ENCODE measurements around the gene FNBP1. TPM values are rescaled to one million over a fixed set of nuclear protein-coding genes. Genes with fewer than 3 reads are reported as not detected.

FNBP1 gene
- 100 to 1,000 TPM; 160 to 207 (median 174) TPM for total RNA-seq
- polyA plus RNA-seq, result 100 to 1,000 TPM; 138 to 160 TPM
- 331 reads per million, percentile 96 among the genes with 10 or more reads in this experiment for total RNA-seq

DNA sequence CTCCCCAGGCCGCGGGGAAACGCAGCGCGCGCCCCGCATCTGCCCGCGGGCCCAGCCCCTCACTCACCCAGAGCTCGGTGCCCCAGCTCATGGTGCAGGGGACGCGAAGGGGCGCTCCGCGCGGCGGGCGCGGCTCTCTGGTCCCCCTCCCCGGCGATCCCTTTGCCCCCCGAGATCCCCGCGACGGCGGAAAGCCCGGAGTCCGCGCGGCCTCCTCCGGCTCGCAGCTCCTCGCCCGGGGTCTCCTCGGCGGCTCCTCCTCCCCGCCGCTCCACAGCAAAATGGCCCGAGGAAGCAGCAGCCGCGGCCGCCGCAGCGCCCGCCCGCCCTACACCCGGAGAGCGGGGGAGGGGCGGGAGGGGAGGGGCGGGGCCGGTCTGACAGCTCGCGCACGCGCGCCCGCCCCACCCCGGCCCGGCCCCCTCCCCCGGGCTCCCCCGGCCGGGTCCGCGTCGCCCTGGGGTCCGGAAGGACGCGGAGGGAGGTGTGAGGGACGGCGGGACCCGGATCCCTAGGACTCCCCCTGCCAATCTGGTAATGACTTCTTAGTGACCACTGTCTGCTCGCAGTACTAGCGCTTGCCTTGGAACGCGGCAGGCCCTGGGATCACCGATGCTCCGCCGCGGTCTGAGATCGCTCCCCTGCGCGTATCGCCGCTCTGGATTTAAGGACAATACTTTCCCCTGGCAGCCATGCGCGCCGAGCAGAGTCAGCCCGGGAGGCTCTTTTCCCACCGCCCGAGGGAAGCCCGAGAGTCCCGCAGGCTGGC, at the start of gene FNBP1:
Gene FNBP1, minus strand, starts transcription at position 305 of the 769 bp plus-strand sequence. Its CDS starts 214 bp downstream, at position 91.
- peak; percentile 75 to 89 (median 84) for DNase-seq
- peaks cover 32 to 67% (median 53%) of the 10 kb centered on the region in 7 donors for H3K4me1 Mint-ChIP-seq
- H3K27ac Mint-ChIP-seq, result peak within 1 kb of the TSS; percentile 96 to 99 (median 98)
- POLR2A ChIA-PET, result interaction anchor here (0.6 to 5.7 kb wide), 9 partner anchors 10 to 155 kb away, joined by 3 to 75 read pairs (median 9); partner anchors contain the start of gene GPR107
- Histone ChIP-seq H3K9me3 (ENCODE audit: control insufficient read depth in 2 of 3, low read length in 3 of 3) (no peaks in the 10 kb centered on the region), H3K27me3 (ENCODE audit: control insufficient read depth in 2 of 2, insufficient read depth in 2 of 2, low read length in 2 of 2) (no peaks in the 10 kb centered on the region), H3K27ac (ENCODE audit: low read depth, low read length) (peak within 1 kb of the TSS; percentile 96), H3K4me1 (ENCODE audit: control insufficient read depth in 2 of 2, insufficient read depth in 2 of 2, low read length in 2 of 2) (peaks cover 31 to 36% of the 10 kb centered on the region in 2 donors), H3K36me3 (ENCODE audit: control insufficient read depth in 2 of 3, insufficient read depth in 3 of 3, low read length in 3 of 3) (peaks cover 0 to 12% (median 0%) of the 10 kb centered on the region in 3 experiments), H3K4me3 (ENCODE audit: low read length) (peak within 1 kb of the TSS; percentile 89)
- H3K36me3 Mint-ChIP-seq, result peaks cover 0 to 23% (median 6%) of the 10 kb centered on the region in 5 donors
- H3K4me3 Mint-ChIP-seq, result peak within 1 kb of the TSS; percentile 94 to 100 (median 99)
- peaks cover 0 to 9% (median 0%) of the 10 kb centered on the region in 11 donors for H3K9me3 Mint-ChIP-seq
- CTCF ChIA-PET, result no interaction called here
- intact Hi-C loops (cut with micrococcal nuclease), result loop anchor here (1.0 to 10.0 kb wide), 8 partner anchors 10 to 1354 kb away; partner anchors contain the start of genes C9orf78 (in 1 of the 2), CRAT (in 1 of the 2), GPR107 (in 1 of the 2) and PTPA (in 1 of the 2)
- peaks cover 0 to 5% (median 0%) of the 10 kb centered on the region in 5 donors for H3K27me3 Mint-ChIP-seq
- ATAC-seq, result peak; percentile 87

DNA sequence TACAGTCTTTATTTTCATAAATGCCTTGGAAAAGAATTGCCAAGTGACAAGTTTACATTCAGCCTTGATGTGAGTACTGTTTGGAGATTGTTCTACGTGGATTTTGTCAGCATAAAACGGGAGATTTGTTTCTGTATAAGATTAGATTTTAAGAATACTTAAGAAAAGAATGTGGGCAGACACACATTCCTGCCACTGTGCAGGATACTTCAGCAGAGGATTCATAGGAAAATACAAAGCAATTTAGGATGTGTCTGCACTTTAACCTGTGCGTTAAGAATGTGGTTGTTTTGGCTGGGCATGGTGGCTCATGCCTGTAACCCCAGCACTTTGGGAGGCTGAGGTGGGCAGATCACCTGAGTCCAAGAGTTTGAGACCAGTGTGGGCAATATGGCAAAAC, 47.9 kb upstream of the FNBP1 start:
- no peak for ATAC-seq

GRCh38 chr9:130089141-130089540, 46.2 kb upstream of the FNBP1 start:
- H3K4me1 Mint-ChIP-seq, result peaks cover 0 to 6% (median 0%) of the 10 kb centered on the region in 7 donors
- DNase-seq (no peak), ATAC-seq (no peak)
- no peak overlapping the region for H3K27ac Mint-ChIP-seq
- Histone ChIP-seq H3K9me3 (ENCODE audit: control insufficient read depth in 2 of 3, low read length in 3 of 3) (no peaks in the 10 kb centered on the region), H3K27me3 (ENCODE audit: control insufficient read depth in 2 of 2, insufficient read depth in 2 of 2, low read length in 2 of 2) (no peaks in the 10 kb centered on the region), H3K4me3 (ENCODE audit: low read length) (no peak overlapping the region), H3K36me3 (ENCODE audit: control insufficient read depth in 2 of 3, insufficient read depth in 3 of 3, low read length in 3 of 3) (peaks cover 0 to 60% (median 4%) of the 10 kb centered on the region in 3 experiments), H3K4me1 (ENCODE audit: control insufficient read depth in 2 of 2, insufficient read depth in 2 of 2, low read length in 2 of 2) (no peaks in the 10 kb centered on the region), H3K27ac (ENCODE audit: low read depth, low read length) (no peak overlapping the region)
- H3K27me3 Mint-ChIP-seq, result no peaks in the 10 kb centered on the region
- peaks cover 0 to 2% (median 0%) of the 10 kb centered on the region in 11 donors for H3K9me3 Mint-ChIP-seq
- intact Hi-C loops (cut with micrococcal nuclease), result no loop called here
- POLR2A ChIA-PET, result no interaction called here
- peaks cover 12 to 41% (median 24%) of the 10 kb centered on the region in 5 donors for H3K36me3 Mint-ChIP-seq
- H3K4me3 Mint-ChIP-seq, result no peak overlapping the region
- CTCF ChIA-PET, result interaction anchor here (0.6 to 0.7 kb wide), 2 partner anchors 90 to 780 kb away, joined by 3 to 5 read pairs; no protein-coding TSS in a partner anchor

More for the DNA sequence above, 47.9 kb upstream of the FNBP1 start:
- Histone ChIP-seq H3K27ac (ENCODE audit: low read depth, low read length) (no peak overlapping the region), H3K36me3 (ENCODE audit: control insufficient read depth in 2 of 3, insufficient read depth in 3 of 3, low read length in 3 of 3) (peaks cover 0 to 58% (median 4%) of the 10 kb centered on the region in 3 experiments), H3K9me3 (ENCODE audit: control insufficient read depth in 2 of 3, low read length in 3 of 3) (no peaks in the 10 kb centered on the region), H3K27me3 (ENCODE audit: control insufficient read depth in 2 of 2, insufficient read depth in 2 of 2, low read length in 2 of 2) (no peaks in the 10 kb centered on the region), H3K4me1 (ENCODE audit: control insufficient read depth in 2 of 2, insufficient read depth in 2 of 2, low read length in 2 of 2) (no peaks in the 10 kb centered on the region), H3K4me3 (ENCODE audit: low read length) (no peak overlapping the region)
- Mint-ChIP-seq H3K36me3 (peaks cover 8 to 46% (median 24%) of the 10 kb centered on the region in 5 donors), H3K4me1 (peaks cover 0 to 6% (median 4%) of the 10 kb centered on the region in 7 donors), H3K27ac (peak overlapping the region in 4 of 9 donors; percentile 12 to 34 (median 18)), H3K4me3 (no peak overlapping the region), H3K9me3 (peaks cover 0 to 2% (median 0%) of the 10 kb centered on the region in 11 donors), H3K27me3 (no peaks in the 10 kb centered on the region)
- CTCF ChIA-PET, result no interaction called here
- intact Hi-C loops (cut with micrococcal nuclease), result no loop called here
- POLR2A ChIA-PET, result no interaction called here
- no peak for DNase-seq

DNA sequence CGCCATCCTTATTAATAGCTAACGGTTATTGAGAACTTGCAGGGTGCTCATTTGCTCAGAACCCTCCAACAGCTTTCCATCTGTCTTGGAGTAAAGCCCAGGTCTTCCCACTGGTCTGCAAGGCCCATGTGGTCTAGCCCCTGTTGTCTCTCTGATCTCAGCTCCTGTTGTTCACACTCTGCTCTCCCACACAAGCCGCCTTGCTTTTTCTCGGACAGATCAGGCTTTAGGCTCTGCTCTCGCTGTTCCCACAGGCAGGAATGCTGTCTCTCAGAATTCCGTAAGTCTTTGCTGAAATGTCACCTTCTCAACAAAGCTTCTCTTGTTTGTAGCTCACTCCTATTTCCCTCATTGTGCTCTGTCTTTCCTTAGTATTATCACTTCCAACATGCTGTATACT, 45.1 kb upstream of the FNBP1 start:
- CTCF ChIA-PET, result interaction anchor here (0.5 to 0.6 kb wide), 2 partner anchors 19 to 21 kb away, joined by 3 read pairs; no protein-coding TSS in a partner anchor
- POLR2A ChIA-PET, result interaction anchor here (1.3 kb wide), 1 partner anchor 201 kb away, joined by 5 read pairs; no protein-coding TSS in a partner anchor
- ATAC-seq (no peak), DNase-seq (no peak)
- Mint-ChIP-seq H3K9me3 (peaks cover 0 to 2% (median 0%) of the 10 kb centered on the region in 11 donors), H3K27me3 (no peaks in the 10 kb centered on the region), H3K27ac (peak overlapping the region in 6 of 9 donors; percentile 18 to 76 (median 49)), H3K4me1 (peaks cover 0 to 6% (median 0%) of the 10 kb centered on the region in 7 donors), H3K36me3 (peaks cover 12 to 40% (median 21%) of the 10 kb centered on the region in 5 donors), H3K4me3 (no peak overlapping the region)
- intact Hi-C loops (cut with micrococcal nuclease), result no loop called here
- Histone ChIP-seq H3K9me3 (ENCODE audit: control insufficient read depth in 2 of 3, low read length in 3 of 3) (no peaks in the 10 kb centered on the region), H3K4me3 (ENCODE audit: low read length) (no peak overlapping the region), H3K4me1 (ENCODE audit: control insufficient read depth in 2 of 2, insufficient read depth in 2 of 2, low read length in 2 of 2) (no peaks in the 10 kb centered on the region), H3K27me3 (ENCODE audit: control insufficient read depth in 2 of 2, insufficient read depth in 2 of 2, low read length in 2 of 2) (no peaks in the 10 kb centered on the region), H3K36me3 (ENCODE audit: control insufficient read depth in 2 of 3, insufficient read depth in 3 of 3, low read length in 3 of 3) (peaks cover 5 to 59% (median 5%) of the 10 kb centered on the region in 3 experiments), H3K27ac (ENCODE audit: low read depth, low read length) (no peak overlapping the region)

GRCh38 chr9:130084337-130084736, 41.3 kb upstream of the FNBP1 start:
- Mint-ChIP-seq H3K27ac (no peak overlapping the region), H3K4me3 (no peak overlapping the region), H3K9me3 (peaks cover 0 to 2% (median 0%) of the 10 kb centered on the region in 11 donors), H3K27me3 (no peaks in the 10 kb centered on the region), H3K4me1 (peaks cover 0 to 4% (median 0%) of the 10 kb centered on the region in 7 donors), H3K36me3 (peaks cover 12 to 38% (median 16%) of the 10 kb centered on the region in 5 donors)
- CTCF ChIA-PET, result interaction anchor here (0.9 kb wide), 1 partner anchor 39 kb away, joined by 3 read pairs; no protein-coding TSS in a partner anchor
- Histone ChIP-seq H3K27ac (ENCODE audit: low read depth, low read length) (no peak overlapping the region), H3K4me1 (ENCODE audit: control insufficient read depth in 2 of 2, insufficient read depth in 2 of 2, low read length in 2 of 2) (no peaks in the 10 kb centered on the region), H3K9me3 (ENCODE audit: control insufficient read depth in 2 of 3, low read length in 3 of 3) (no peaks in the 10 kb centered on the region), H3K4me3 (ENCODE audit: low read length) (no peak overlapping the region), H3K27me3 (ENCODE audit: control insufficient read depth in 2 of 2, insufficient read depth in 2 of 2, low read length in 2 of 2) (no peaks in the 10 kb centered on the region), H3K36me3 (ENCODE audit: control insufficient read depth in 2 of 3, insufficient read depth in 3 of 3, low read length in 3 of 3) (peaks cover 5 to 57% (median 9%) of the 10 kb centered on the region in 3 experiments)
- POLR2A ChIA-PET, result no interaction called here
- intact Hi-C loops (cut with micrococcal nuclease), result no loop called here
- ATAC-seq (no peak), DNase-seq (no peak)

DNA sequence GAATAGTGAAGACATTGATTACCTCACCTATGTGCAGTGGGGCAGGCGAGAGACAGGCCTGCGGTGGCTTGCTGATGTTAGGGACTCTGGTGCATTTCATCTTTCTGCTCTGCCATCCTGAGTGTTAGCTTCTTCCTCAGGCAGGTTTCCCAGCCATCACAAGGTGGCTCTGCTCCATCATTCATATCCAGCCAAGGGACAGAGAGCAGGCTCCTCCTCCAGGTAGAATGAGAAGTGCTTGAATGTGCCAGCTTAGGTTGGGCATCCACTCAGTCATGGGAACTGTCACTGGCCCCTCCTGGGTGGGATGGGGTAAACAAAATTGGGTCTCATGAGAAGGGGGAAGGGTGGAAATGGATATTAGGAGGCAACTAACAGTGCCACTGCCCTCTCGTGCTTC, 35.6 kb upstream of the FNBP1 start:
- H3K9me3 ChIP-seq (ENCODE audit: control insufficient read depth in 2 of 3, low read length in 3 of 3), result no peaks in the 10 kb centered on the region
- ChIA-PET CTCF (no interaction called here), POLR2A (no interaction called here)
- H3K27me3 Mint-ChIP-seq, result no peaks in the 10 kb centered on the region
- no peak overlapping the region for H3K4me3 Mint-ChIP-seq
- DNase-seq, result no peak
- no peaks in the 10 kb centered on the region for H3K9me3 Mint-ChIP-seq
- no peaks in the 10 kb centered on the region for H3K4me1 ChIP-seq (ENCODE audit: control insufficient read depth in 2 of 2, insufficient read depth in 2 of 2, low read length in 2 of 2)
- H3K27me3 ChIP-seq (ENCODE audit: control insufficient read depth in 2 of 2, insufficient read depth in 2 of 2, low read length in 2 of 2), result no peaks in the 10 kb centered on the region
- H3K36me3 ChIP-seq (ENCODE audit: control insufficient read depth in 2 of 3, insufficient read depth in 3 of 3, low read length in 3 of 3), result peaks cover 4 to 64% (median 12%) of the 10 kb centered on the region in 3 experiments
- H3K4me3 ChIP-seq (ENCODE audit: low read length), result no peak overlapping the region
- intact Hi-C loops (cut with micrococcal nuclease), result no loop called here
- no peak for ATAC-seq
- H3K4me1 Mint-ChIP-seq, result peaks cover 0 to 15% (median 12%) of the 10 kb centered on the region in 7 donors
- H3K36me3 Mint-ChIP-seq, result peaks cover 0 to 40% (median 24%) of the 10 kb centered on the region in 5 donors
- H3K27ac ChIP-seq (ENCODE audit: low read depth, low read length), result no peak overlapping the region
- H3K27ac Mint-ChIP-seq, result peak overlapping the region in 1 of 9 donors; percentile 42

Measured in naive thymus-derived CD4-positive, alpha-beta T cell (primary cell).